IPS-15b (cell line): ENCODE results near the gene CSTF1.
A peak's percentile ranks its signal among the peaks of the same experiment; 100 is the strongest.

Experiments used
- H3K27me3 ChIP-seq: one replicate; pipeline ENCODE4 v1.6.1; 2013; ENCODE audit warnings: low read length; ENCODE audit not compliant: control insufficient read depth, insufficient read depth
- H3K36me3 ChIP-seq: one replicate; pipeline ENCODE4 v1.6.1; 2013; ENCODE audit warnings: low read length; ENCODE audit not compliant: control insufficient read depth, insufficient read depth
- H3K4me1 ChIP-seq: one replicate; pipeline ENCODE4 v1.6.1; 2013; ENCODE audit warnings: mild to moderate bottlenecking, low read length; ENCODE audit not compliant: control insufficient read depth, insufficient read depth
- H3K4me3 ChIP-seq: one replicate; pipeline ENCODE4 v1.5.1; 2013; ENCODE audit warnings: low read depth, low read length
- H3K9ac ChIP-seq: one replicate; pipeline ENCODE4 v1.6.1; 2013; ENCODE audit warnings: low read depth, mild to moderate bottlenecking, low read length
- H3K9me3 ChIP-seq: one replicate; pipeline ENCODE4 v1.6.1; 2013; ENCODE audit warnings: mild to moderate bottlenecking, low read length; ENCODE audit not compliant: control insufficient read depth, insufficient read depth

The CSTF1 gene

DNA sequence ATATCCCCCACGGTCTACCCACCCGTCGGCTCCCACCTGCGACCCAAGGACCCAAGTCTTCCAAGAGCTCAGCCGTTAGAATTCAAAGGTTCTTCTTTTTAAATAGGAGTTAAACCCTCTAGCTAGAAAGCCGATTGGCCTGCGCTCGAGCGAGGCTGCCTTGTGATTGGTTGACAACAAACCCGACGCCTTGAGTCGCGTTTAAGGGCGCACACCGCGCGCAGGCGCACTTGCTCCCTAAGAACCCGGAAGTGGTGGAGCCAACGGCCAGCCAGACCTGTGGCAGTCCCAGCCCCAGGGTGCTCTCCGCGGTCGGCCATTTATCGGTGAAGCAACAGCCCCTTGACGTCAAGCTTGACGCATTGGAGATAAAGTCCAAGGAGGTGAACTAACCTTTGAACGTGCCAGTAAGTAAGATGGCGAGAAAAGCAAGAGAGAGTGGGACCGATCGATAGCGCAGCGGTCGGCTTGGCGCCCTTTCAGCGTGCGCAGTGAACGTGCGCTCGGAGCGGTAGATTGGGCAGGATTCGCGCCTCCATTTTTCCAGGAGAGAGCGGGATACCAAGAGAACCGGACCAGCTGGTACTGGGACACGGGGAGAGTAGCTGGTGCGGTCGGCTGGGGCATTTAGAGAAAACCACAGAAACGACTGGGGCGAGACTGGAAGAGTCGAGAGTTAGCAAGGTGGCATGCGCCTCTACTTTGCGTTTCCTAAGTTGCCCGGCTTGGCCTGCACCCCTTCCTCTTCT lies at the start of gene CSTF1, which contains the start of gene AURKA:
CSTF1 (plus strand) TSS at position 514 of the 749 bp plus-strand sequence. CDS start 2,908 bp downstream, outside the sequence.
AURKA (minus strand) TSS at position 84 of the 749 bp plus-strand sequence. CDS start 4,018 bp downstream, outside the sequence.
- peak within 1 kb of the TSS; percentile 96 for H3K4me3 ChIP-seq
- H3K27me3 ChIP-seq: no peaks in the 10 kb centered on the region
- no peaks in the 10 kb centered on the region for H3K4me1 ChIP-seq
- H3K9me3 ChIP-seq: no peaks in the 10 kb centered on the region
- H3K9ac ChIP-seq: peak within 1 kb of the TSS; percentile 84
- peaks cover 22% of the 10 kb centered on the region for H3K36me3 ChIP-seq

DNA sequence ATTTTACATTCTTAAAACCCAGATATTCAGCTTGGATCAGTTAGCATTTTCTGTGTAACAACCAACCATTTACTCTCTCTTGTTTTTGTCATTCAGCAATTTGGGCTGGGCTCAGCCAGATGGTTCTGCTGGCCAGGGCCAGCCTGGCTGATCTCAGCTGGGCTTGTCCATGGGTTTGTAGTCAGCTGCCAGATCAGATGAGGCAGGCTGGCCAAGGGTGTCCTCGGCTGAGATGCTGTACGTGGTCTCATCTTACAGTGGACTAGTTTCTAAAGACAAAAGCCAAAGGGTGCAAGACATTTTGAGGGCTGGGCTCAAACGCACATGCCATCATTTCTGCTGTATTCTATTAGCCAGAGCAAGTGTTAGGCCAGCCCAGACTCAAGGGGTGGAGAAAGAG lies 49.7 kb upstream of the CSTF1 start:
- H3K9me3 ChIP-seq: no peaks in the 10 kb centered on the region
- H3K27me3 ChIP-seq: peaks cover 49% of the 10 kb centered on the region
- peaks cover 3% of the 10 kb centered on the region for H3K4me1 ChIP-seq
- H3K4me3 ChIP-seq: no peak overlapping the region
- no peak overlapping the region for H3K9ac ChIP-seq
- no peaks in the 10 kb centered on the region for H3K36me3 ChIP-seq

DNA sequence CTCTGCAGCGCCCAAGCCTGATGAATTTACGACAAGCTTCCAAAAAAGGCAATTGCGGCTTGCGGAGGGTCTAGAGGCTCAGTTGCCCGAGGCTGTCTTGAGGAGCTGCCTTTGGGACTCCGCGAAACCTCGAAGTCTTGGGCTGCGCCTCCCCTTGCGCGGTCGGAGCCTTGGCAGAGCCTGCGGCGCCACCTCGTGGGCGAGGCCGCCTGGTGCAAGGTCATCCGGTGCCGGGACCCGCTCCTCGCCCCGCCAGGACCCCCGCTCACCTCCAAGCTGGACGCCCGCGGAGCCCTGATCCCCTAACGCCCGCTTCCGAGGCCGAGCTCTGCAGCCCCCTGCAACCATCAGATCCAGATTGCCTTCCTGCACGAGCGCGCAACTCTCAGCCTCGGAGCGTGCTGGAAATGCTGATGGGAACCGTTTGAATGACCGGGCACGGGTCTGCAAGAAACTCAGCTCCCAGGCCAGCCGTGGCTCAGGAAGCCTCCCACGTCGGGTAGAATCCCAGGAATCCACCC lies 48.5 kb upstream of the CSTF1 start:
- Histone ChIP-seq H3K27me3 (peaks cover 60% of the 10 kb centered on the region), H3K9me3 (no peaks in the 10 kb centered on the region), H3K4me3 (peak overlapping the region; percentile 45), H3K36me3 (no peaks in the 10 kb centered on the region), H3K4me1 (peaks cover 11% of the 10 kb centered on the region), H3K9ac (no peak overlapping the region)

DNA sequence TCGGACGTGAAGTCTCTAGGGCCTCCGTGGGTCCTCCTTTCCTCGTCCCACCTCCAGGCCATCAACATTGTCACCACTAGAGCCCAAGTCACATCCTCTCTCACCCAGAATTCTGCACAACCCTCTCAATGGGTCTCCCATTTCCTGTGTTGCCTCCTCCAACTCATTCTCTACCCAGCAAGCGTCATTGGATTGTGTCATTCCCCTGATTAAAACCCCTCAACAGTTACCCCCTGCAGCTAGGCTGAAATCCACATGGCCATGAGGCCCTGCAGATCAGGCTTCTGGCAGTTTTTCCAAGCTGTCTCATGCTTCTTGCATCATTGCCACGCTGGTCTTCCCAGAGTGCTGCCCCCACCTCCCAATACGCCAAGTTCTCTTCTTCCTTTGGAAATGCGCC lies 46.5 kb upstream of the CSTF1 start:
- Histone ChIP-seq H3K36me3 (no peaks in the 10 kb centered on the region), H3K4me1 (peaks cover 11% of the 10 kb centered on the region), H3K4me3 (no peak overlapping the region), H3K9ac (no peak overlapping the region), H3K9me3 (no peaks in the 10 kb centered on the region), H3K27me3 (peaks cover 78% of the 10 kb centered on the region)

DNA sequence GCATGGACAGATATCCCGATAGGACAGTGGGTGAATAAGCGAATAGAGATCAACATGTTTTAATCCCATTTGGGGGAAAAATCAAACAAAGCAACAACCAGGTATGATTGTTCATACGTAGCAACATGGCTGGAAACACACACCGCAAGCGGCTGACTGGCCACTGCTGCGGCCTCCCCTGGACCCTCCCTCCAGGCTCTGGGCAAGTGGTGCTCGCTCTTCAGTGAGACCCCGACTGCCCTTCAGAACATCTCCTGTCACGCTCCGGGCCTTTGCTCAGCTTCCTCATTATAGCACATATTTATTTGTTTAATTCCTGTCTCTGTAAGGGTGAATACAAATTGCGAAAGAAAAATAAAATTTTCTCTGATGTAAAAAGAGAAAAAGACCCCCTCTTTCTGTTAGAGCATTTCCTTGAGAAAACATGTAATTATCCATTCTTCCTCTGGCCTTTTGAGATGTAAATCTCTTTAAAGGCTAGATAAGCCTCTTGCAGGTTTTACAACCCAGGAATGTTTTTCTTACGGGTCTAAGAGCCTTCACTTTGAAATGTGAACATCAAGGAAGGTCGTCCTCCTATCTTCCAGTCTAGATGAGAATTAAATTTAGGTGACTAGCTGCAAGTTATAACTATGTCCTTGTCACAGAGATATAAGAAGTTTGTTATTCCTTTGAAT lies 44.7 kb upstream of the CSTF1 start:
- Histone ChIP-seq H3K9me3 (no peaks in the 10 kb centered on the region), H3K36me3 (no peaks in the 10 kb centered on the region), H3K9ac (no peak overlapping the region), H3K4me3 (peak overlapping the region; percentile 20), H3K27me3 (peaks cover 74% of the 10 kb centered on the region), H3K4me1 (peaks cover 11% of the 10 kb centered on the region)

DNA sequence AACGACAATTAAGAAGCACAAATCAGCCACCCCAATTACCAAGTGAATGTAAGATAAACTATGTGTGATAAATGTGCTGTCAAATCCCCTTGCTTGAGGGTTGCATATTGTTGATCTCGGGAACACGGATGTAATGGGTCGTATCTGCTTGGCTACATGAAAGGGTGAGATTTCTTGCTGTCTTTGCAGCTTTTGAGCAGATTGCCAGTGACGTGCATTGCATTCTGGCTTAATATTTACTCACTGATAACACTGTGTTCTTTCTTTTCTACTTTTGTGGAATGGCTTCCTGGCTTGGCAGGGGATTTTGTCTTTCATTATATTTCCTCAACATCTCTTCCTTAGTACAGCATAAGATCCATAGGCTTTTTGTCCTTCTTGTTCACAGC lies 44.1 kb upstream of the CSTF1 start:
- no peaks in the 10 kb centered on the region for H3K36me3 ChIP-seq
- no peaks in the 10 kb centered on the region for H3K9me3 ChIP-seq
- H3K27me3 ChIP-seq: peaks cover 68% of the 10 kb centered on the region
- H3K9ac ChIP-seq: no peak overlapping the region
- peak overlapping the region; percentile 20 for H3K4me3 ChIP-seq
- peaks cover 11% of the 10 kb centered on the region for H3K4me1 ChIP-seq

DNA sequence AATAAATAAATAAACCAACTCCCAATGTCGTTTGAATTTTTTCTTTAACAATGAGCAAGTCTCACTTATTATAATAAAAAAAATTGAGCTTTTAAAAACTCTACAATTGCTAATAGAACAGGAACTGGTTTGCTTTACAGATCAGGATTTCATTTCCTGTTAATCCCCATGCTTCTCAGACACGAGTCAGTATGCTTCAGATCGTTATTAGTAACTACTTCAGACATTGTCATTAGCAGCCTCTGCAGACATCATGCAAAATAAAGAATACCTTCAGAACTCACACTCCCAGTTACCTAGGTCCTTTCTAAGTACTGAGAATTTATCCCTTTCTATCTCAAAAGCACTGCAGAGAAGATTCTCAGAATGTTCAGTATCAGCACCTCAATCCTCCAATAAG lies 43.7 kb upstream of the CSTF1 start:
- no peak overlapping the region for H3K4me3 ChIP-seq
- H3K4me1 ChIP-seq: peaks cover 11% of the 10 kb centered on the region
- H3K36me3 ChIP-seq: no peaks in the 10 kb centered on the region
- H3K9me3 ChIP-seq: no peaks in the 10 kb centered on the region
- H3K9ac ChIP-seq: no peak overlapping the region
- H3K27me3 ChIP-seq: peaks cover 64% of the 10 kb centered on the region

DNA sequence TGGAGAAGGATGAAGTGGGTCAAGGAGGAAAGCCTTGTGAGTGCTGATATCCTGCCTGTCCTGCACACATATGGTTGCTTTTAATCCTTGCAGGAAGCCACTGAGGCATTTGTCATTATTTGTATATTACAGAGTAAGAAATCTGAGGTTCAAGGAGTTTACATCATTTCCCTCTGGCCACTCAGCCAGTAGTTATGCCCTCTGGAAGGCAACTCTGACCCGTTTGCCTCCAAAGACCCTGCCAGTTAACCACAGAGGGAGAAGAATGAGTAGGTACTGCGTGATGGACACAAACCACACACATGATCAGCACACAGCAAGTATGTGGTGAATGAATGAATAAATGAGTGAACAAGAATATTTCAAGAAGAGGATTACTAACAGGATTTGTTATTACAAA lies 41.6 kb upstream of the CSTF1 start:
- no peak overlapping the region for H3K9ac ChIP-seq

DNA sequence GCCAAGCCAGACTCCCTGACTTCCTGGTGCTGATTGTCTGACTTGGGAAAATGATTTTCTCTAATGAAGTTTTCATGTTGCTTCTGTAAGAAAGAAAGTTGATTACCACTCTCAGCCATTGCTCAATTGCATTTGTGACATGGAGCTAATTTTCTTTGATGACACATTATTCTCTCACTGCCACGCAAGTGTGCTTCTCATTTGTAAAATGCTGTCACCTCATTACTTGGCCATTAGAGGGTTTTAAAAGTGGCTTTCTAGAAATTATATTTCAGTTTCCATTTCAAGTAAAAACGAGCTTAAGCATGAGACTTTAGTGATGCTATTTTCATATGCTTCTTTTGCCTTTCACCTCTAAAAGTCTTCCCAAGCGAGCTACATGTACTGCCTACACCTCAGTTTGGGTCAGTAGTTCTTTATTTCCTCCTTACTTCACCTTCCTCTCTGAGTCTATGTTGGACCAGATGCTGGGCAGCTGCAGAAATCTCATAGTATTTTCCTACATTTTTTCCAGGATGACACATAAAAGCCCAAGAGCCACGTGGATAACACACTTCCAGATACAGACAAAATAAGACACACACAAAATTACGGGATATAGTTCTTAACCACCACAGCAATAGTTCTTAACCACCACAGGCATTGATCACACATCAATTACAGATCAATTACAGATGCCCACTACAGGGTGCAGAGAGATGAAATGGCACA lies 39.9 kb upstream of the CSTF1 start:
- no peak overlapping the region for H3K9ac ChIP-seq
- peaks cover 32% of the 10 kb centered on the region for H3K27me3 ChIP-seq
- H3K9me3 ChIP-seq: no peaks in the 10 kb centered on the region
- H3K4me1 ChIP-seq: peaks cover 11% of the 10 kb centered on the region
- no peaks in the 10 kb centered on the region for H3K36me3 ChIP-seq
- H3K4me3 ChIP-seq: no peak overlapping the region

More for the DNA sequence above, 41.6 kb upstream of the CSTF1 start:
- Histone ChIP-seq H3K27me3 (peaks cover 44% of the 10 kb centered on the region), H3K4me1 (peaks cover 11% of the 10 kb centered on the region), H3K9me3 (no peaks in the 10 kb centered on the region), H3K36me3 (no peaks in the 10 kb centered on the region), H3K4me3 (no peak overlapping the region)

DNA sequence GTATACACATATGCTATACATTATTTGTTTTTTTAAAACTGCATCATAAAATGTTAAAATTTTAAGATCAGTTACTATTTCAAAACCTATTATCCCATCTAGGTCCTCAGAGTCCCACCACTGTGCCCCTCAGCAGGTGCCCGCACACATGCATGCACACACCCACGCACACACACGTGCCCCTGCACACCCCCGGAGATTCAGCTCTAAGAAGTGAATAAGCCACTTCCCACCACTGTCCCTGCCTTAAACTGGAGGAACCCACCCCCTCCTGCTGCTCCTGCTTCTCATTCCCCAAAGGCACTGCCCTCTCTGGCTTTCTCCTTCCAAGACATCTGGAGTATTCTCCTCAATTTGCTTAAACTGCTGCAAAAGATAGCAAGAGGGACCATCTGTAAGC lies 39.1 kb upstream of the CSTF1 start:
- Histone ChIP-seq H3K4me3 (no peak overlapping the region), H3K27me3 (peaks cover 25% of the 10 kb centered on the region), H3K9me3 (no peaks in the 10 kb centered on the region), H3K4me1 (peaks cover 3% of the 10 kb centered on the region), H3K9ac (no peak overlapping the region), H3K36me3 (no peaks in the 10 kb centered on the region)

DNA sequence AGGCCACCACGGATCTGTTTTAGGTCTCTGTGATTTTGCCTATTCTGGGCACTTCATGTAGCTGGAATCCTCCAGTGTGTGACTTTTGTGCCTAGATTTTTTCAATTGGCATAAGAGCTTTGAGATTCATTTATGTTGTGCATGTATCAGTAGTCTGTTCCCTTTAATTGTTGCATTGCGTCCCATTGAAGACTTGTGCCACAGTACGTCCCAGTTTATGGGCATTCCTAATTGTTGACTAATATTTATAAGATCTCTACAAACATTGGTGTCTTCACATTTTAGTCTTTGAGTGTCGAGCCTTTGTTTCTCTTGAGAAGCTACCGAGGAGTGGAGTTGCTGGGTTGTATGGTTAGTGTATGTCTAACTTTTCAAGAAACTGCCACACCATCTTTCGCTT lies 34.4 kb upstream of the CSTF1 start:
- no peak overlapping the region for H3K9ac ChIP-seq
- H3K36me3 ChIP-seq: no peaks in the 10 kb centered on the region
- H3K4me3 ChIP-seq: no peak overlapping the region

More for the DNA sequence above, 34.4 kb upstream of the CSTF1 start:
- H3K9me3 ChIP-seq: no peaks in the 10 kb centered on the region
- peaks cover 4% of the 10 kb centered on the region for H3K4me1 ChIP-seq
- peaks cover 8% of the 10 kb centered on the region for H3K27me3 ChIP-seq
